ENCODE data around the gene FOXP2.

FOXP2 gene

DNA sequence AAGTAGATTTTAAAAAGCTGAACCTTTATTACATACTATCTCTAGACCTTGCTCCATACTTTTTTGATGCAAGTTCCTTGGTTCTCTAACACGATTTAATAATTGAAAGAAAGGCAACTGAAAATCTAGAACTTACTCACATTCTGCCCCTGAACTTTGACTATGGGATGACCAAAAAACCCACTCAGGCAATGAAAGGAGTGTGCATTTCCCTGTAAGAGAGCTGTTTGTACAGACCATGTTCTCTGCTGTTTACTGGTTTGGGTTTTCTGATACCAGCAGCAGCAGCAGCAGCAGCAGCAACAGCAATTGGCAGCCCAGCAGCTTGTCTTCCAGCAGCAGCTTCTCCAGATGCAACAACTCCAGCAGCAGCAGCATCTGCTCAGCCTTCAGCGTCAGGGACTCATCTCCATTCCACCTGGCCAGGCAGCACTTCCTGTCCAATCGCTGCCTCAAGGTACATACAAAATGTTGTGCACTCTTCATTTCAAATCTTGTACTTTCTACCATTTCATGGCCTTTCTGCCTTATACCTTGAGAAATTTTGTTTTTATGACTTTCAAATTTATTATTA, 216.7 kb downstream of the FOXP2 start:
- Histone ChIP-seq H3K4me2 (ENCODE audit: low read length) (peak overlapping the region; percentile 58), H3K27me3 (ENCODE audit: low read depth, low read length) (no peaks in the 10 kb centered on the region), H3K9me3 (ENCODE audit: insufficient read depth, low read length) (no peaks in the 10 kb centered on the region), H4K20me1 (ENCODE audit: insufficient read depth, low read length) (no peaks in the 10 kb centered on the region), H3K4me3 (ENCODE audit: low read length) (peak overlapping the region; percentile 33), H3K9ac (ENCODE audit: low read length) (no peak overlapping the region), H3K27ac (ENCODE audit: low read length) (no peak overlapping the region), H3K4me1 (ENCODE audit: low read length) (peaks cover 42% of the 10 kb centered on the region), H2AFZ (ENCODE audit: low read depth, low read length) (peak overlapping the region; percentile 17), H3K36me3 (replicated peaks; ENCODE audit: low read depth, low read length) (no peaks in the 10 kb centered on the region), H3K79me2 (ENCODE audit: low read length) (no peaks in the 10 kb centered on the region)
- TF ChIP-seq, protein P1, sequence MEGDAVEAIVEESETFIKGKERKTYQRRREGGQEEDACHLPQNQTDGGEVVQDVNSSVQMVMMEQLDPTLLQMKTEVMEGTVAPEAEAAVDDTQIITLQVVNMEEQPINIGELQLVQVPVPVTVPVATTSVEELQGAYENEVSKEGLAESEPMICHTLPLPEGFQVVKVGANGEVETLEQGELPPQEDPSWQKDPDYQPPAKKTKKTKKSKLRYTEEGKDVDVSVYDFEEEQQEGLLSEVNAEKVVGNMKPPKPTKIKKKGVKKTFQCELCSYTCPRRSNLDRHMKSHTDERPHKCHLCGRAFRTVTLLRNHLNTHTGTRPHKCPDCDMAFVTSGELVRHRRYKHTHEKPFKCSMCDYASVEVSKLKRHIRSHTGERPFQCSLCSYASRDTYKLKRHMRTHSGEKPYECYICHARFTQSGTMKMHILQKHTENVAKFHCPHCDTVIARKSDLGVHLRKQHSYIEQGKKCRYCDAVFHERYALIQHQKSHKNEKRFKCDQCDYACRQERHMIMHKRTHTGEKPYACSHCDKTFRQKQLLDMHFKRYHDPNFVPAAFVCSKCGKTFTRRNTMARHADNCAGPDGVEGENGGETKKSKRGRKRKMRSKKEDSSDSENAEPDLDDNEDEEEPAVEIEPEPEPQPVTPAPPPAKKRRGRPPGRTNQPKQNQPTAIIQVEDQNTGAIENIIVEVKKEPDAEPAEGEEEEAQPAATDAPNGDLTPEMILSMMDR (IDR thresholded peaks at IDR 0.05; ENCODE audit: low read depth, low read length) = no peak
- no peak for TF ChIP-seq EZH2phosphoT487 (IDR thresholded peaks at IDR 0.05; ENCODE audit: low read depth)

DNA sequence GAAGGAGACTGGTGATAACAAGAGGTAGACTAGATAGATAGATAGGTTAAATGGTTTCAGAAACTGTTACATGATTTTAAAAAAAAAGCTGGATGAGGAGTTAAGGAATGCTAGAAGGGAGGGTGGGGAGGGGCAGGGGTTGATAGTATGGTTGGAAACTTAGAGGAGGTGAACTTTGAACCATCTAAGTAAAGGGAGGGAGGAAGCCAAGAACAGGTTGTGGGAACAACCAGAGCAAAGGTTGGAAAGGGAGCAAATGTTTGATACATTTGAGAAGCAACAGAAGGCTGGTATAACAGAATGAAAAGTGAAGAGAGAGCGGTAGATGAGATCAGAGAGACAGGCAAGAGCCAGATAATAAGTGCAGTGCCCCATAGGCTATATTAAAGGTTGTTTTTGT, 224.8 kb downstream of the FOXP2 start:
- no peak overlapping the region for H3K4me3 ChIP-seq (ENCODE audit: low read length)
- H2AFZ ChIP-seq (ENCODE audit: low read depth, low read length) = no peak overlapping the region
- no peaks in the 10 kb centered on the region for H3K79me2 ChIP-seq (ENCODE audit: low read length)
- no peak overlapping the region for H3K27ac ChIP-seq (ENCODE audit: low read length)
- no peak overlapping the region for H3K9ac ChIP-seq (ENCODE audit: low read length)
- no peaks in the 10 kb centered on the region for H3K9me3 ChIP-seq (ENCODE audit: insufficient read depth, low read length)
- H3K4me2 ChIP-seq (ENCODE audit: low read length) = no peak overlapping the region
- no peaks in the 10 kb centered on the region for H4K20me1 ChIP-seq (ENCODE audit: insufficient read depth, low read length)
- no peaks in the 10 kb centered on the region for H3K27me3 ChIP-seq (ENCODE audit: low read depth, low read length)
- no peaks in the 10 kb centered on the region for H3K4me1 ChIP-seq (ENCODE audit: low read length)
- H3K36me3 ChIP-seq (replicated peaks; ENCODE audit: low read depth, low read length) = no peaks in the 10 kb centered on the region
- TF ChIP-seq, protein P1 (IDR thresholded peaks at IDR 0.05; ENCODE audit: low read depth, low read length) = no peak
- no peak for TF ChIP-seq EZH2phosphoT487 (IDR thresholded peaks at IDR 0.05; ENCODE audit: low read depth)

DNA sequence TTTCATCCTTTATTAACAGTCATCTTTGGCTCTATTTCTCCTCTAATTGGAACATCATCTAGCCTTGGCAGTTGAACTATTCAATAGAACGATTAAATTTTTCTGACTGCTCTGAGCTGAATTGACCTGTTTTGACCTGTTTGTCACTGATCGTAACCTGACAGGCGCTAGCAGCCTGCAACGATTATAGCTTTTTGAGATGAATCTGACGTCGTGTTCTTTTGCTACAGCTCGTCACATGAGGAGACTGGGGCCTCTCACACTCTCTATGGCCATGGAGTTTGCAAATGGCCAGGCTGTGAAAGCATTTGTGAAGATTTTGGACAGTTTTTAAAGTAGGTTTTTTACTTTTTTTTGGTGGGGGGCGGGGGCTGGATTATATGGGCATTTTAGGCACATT, 229.8 kb downstream of the FOXP2 start:
- H3K79me2 ChIP-seq (ENCODE audit: low read length) = no peaks in the 10 kb centered on the region
- H4K20me1 ChIP-seq (ENCODE audit: insufficient read depth, low read length) = no peaks in the 10 kb centered on the region
- no peak overlapping the region for H3K27ac ChIP-seq (ENCODE audit: low read length)

DNA sequence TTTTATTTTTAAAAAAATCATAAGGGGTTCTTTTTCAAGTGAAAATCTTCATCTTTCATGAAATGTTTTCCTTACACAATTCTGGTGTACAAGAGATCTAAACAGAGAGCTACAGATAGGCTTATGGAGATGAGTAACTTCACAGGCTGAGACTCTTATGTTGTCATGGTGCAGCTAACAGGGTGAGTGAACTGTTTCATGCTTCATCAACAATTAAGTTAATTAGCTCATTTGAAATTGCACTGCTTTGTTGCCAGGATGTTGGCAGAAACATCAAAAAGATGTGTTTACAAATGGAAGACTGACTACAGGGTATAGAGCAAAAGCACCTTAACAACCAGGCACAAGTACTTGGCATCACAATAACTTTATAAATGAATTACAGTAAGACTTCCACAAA, 230.8 kb downstream of the FOXP2 start:
- H3K27me3 ChIP-seq (ENCODE audit: low read depth, low read length) = no peaks in the 10 kb centered on the region
- H3K4me3 ChIP-seq (ENCODE audit: low read length) = no peak overlapping the region
- H3K9me3 ChIP-seq (ENCODE audit: insufficient read depth, low read length) = no peaks in the 10 kb centered on the region
- no peaks in the 10 kb centered on the region for H3K36me3 ChIP-seq (replicated peaks; ENCODE audit: low read depth, low read length)
- H3K4me1 ChIP-seq (ENCODE audit: low read length) = no peaks in the 10 kb centered on the region
- H3K9ac ChIP-seq (ENCODE audit: low read length) = no peak overlapping the region
- no peak overlapping the region for H3K27ac ChIP-seq (ENCODE audit: low read length)
- no peaks in the 10 kb centered on the region for H4K20me1 ChIP-seq (ENCODE audit: insufficient read depth, low read length)
- H3K4me2 ChIP-seq (ENCODE audit: low read length) = no peak overlapping the region
- TF ChIP-seq EZH2phosphoT487 (IDR thresholded peaks at IDR 0.05; ENCODE audit: low read depth) = no peak
- TF ChIP-seq, protein P1 (IDR thresholded peaks at IDR 0.05; ENCODE audit: low read depth, low read length) = no peak
- no peaks in the 10 kb centered on the region for H3K79me2 ChIP-seq (ENCODE audit: low read length)
- no peak overlapping the region for H2AFZ ChIP-seq (ENCODE audit: low read depth, low read length)

More for the DNA sequence above, 229.8 kb downstream of the FOXP2 start:
- Histone ChIP-seq H2AFZ (ENCODE audit: low read depth, low read length) (no peak overlapping the region), H3K4me3 (ENCODE audit: low read length) (no peak overlapping the region), H3K9me3 (ENCODE audit: insufficient read depth, low read length) (no peaks in the 10 kb centered on the region), H3K4me1 (ENCODE audit: low read length) (no peaks in the 10 kb centered on the region), H3K4me2 (ENCODE audit: low read length) (no peak overlapping the region), H3K9ac (ENCODE audit: low read length) (no peak overlapping the region), H3K36me3 (replicated peaks; ENCODE audit: low read depth, low read length) (no peaks in the 10 kb centered on the region), H3K27me3 (ENCODE audit: low read depth, low read length) (no peaks in the 10 kb centered on the region)
- no peak for TF ChIP-seq EZH2phosphoT487 (IDR thresholded peaks at IDR 0.05; ENCODE audit: low read depth)
- TF ChIP-seq, protein P1 (IDR thresholded peaks at IDR 0.05; ENCODE audit: low read depth, low read length) = no peak
